ENCODE data around the gene PTPN2.

- TF ChIP-seq CREB5 (CRISPR knock-in tag; IDR thresholded peaks at IDR 0.05; ENCODE audit: low read depth) = no peak
- TF ChIP-seq PATZ1 (CRISPR knock-in tag; IDR thresholded peaks at IDR 0.05; ENCODE audit: borderline replicate concordance) = no peak
- TF ChIP-seq ZFP3 (CRISPR knock-in tag; IDR thresholded peaks at IDR 0.05) = no peak
- no peak for TF ChIP-seq ZNF565 (CRISPR knock-in tag; conservative IDR thresholded peaks at IDR 0.05; ENCODE audit: low read depth)
- no peak for TF ChIP-seq ZNF70 (CRISPR knock-in tag; IDR thresholded peaks at IDR 0.05)
- TF ChIP-seq ZC3H10 (CRISPR knock-in tag; IDR thresholded peaks at IDR 0.05) = no peak
- no peak for TF ChIP-seq ZFP30 (CRISPR knock-in tag; IDR thresholded peaks at IDR 0.05)
- no peak for TF ChIP-seq TOX (CRISPR knock-in tag; IDR thresholded peaks at IDR 0.05; ENCODE audit: borderline replicate concordance)
- TF ChIP-seq ESRRG (CRISPR knock-in tag; IDR thresholded peaks at IDR 0.05) = no peak
- no peak for TF ChIP-seq ARNTL (CRISPR knock-in tag; IDR thresholded peaks at IDR 0.05; ENCODE audit: borderline replicate concordance, low read depth)
- TF ChIP-seq TSHZ2 (CRISPR knock-in tag; IDR thresholded peaks at IDR 0.05) = no peak
- TF ChIP-seq ISL1 (CRISPR knock-in tag; IDR thresholded peaks at IDR 0.05) = no peak
- no peak for TF ChIP-seq TCF4 (CRISPR knock-in tag; IDR thresholded peaks at IDR 0.05; ENCODE audit: borderline replicate concordance)
- TF ChIP-seq CSDC2 (CRISPR knock-in tag; IDR thresholded peaks at IDR 0.05) = no peak
Observed at GRCh38 chr18:12827588-12827987, 56.4 kb downstream of the PTPN2 start.
